ENCODE data around the gene BCL2. TPM values are rescaled to one million over a fixed set of nuclear protein-coding genes. Genes with fewer than 3 reads are reported as not detected.

The BCL2 gene
- total RNA-seq, 1 donor from 2014 or later: 20.5 TPM

- intact Hi-C loops (cut with DNase I): no loop called here
- Histone ChIP-seq H3K4me3 (no peak overlapping the region), H3K9me3 (no peaks in the 10 kb centered on the region), H3K4me1 (peaks cover 0 to 29% of the 10 kb centered on the region in 2 donors), H3K27me3 (no peaks in the 10 kb centered on the region), H3K27ac (no peak overlapping the region), H3K36me3 (no peaks in the 10 kb centered on the region)
- DNase-seq (ENCODE audit: low spot score in 2 of 2): no peak
- TF ChIP-seq, protein P1, sequence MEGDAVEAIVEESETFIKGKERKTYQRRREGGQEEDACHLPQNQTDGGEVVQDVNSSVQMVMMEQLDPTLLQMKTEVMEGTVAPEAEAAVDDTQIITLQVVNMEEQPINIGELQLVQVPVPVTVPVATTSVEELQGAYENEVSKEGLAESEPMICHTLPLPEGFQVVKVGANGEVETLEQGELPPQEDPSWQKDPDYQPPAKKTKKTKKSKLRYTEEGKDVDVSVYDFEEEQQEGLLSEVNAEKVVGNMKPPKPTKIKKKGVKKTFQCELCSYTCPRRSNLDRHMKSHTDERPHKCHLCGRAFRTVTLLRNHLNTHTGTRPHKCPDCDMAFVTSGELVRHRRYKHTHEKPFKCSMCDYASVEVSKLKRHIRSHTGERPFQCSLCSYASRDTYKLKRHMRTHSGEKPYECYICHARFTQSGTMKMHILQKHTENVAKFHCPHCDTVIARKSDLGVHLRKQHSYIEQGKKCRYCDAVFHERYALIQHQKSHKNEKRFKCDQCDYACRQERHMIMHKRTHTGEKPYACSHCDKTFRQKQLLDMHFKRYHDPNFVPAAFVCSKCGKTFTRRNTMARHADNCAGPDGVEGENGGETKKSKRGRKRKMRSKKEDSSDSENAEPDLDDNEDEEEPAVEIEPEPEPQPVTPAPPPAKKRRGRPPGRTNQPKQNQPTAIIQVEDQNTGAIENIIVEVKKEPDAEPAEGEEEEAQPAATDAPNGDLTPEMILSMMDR (IDR thresholded peaks at IDR 0.05): no peak
These were observed 138.6 kb downstream of the BCL2 start for GRCh38 chr18:63180971-63181376.

DNA sequence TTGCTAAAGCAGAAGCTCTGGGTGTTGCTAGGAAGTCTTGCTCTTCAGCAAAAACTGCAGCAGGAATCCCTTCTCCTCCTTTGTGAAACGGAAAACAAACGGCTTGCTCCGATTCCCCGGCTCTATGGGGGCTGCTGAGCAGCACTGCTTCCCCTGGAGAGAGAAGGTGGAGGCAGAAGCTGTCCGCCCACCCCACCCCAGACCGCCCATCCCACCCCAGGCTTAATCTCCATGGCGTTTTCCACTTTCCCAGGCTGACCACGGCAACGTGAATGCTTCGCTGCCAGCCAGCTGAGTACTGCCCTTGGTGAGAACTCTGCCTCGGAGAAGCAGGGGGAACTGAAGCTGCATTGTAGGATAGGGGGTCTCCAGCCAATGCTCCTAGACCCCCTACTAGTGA lies 139.2 kb downstream of the BCL2 start:
- intact Hi-C loops (cut with DNase I): no loop called here
- Histone ChIP-seq H3K27ac (no peak overlapping the region), H3K4me1 (peaks cover 0 to 31% of the 10 kb centered on the region in 2 donors), H3K36me3 (no peaks in the 10 kb centered on the region), H3K27me3 (no peaks in the 10 kb centered on the region), H3K9me3 (no peaks in the 10 kb centered on the region), H3K4me3 (peak overlapping the region in 1 of 2 donors; percentile 15)
- no peak for DNase-seq (ENCODE audit: low spot score in 2 of 2)
- TF ChIP-seq, protein P1 (IDR thresholded peaks at IDR 0.05): no peak

- no peak overlapping the region for H3K4me3 ChIP-seq
- no peaks in the 10 kb centered on the region for H3K36me3 ChIP-seq
- TF ChIP-seq, protein P1 (IDR thresholded peaks at IDR 0.05): no peak
- no peak for DNase-seq (ENCODE audit: low spot score in 2 of 2)
- H3K27ac ChIP-seq: no peak overlapping the region
- peaks cover 0 to 31% of the 10 kb centered on the region in 2 donors for H3K4me1 ChIP-seq
- intact Hi-C loops (cut with DNase I): no loop called here
- H3K27me3 ChIP-seq: no peaks in the 10 kb centered on the region
- H3K9me3 ChIP-seq: no peaks in the 10 kb centered on the region
These were observed 140.1 kb downstream of the BCL2 start for GRCh38 chr18:63179422-63179821.

GRCh38 chr18:63178971-63179370 lies 140.6 kb downstream of the BCL2 start:
- Histone ChIP-seq H3K27ac (no peak overlapping the region), H3K4me1 (peaks cover 0 to 31% of the 10 kb centered on the region in 2 donors)
- TF ChIP-seq, protein P1 (IDR thresholded peaks at IDR 0.05): no peak

GRCh38 chr18:63177919-63178821 lies 141.4 kb downstream of the BCL2 start:
- no peaks in the 10 kb centered on the region for H3K36me3 ChIP-seq
- H3K4me1 ChIP-seq: peaks cover 0 to 38% of the 10 kb centered on the region in 2 donors
- TF ChIP-seq, protein P1 (IDR thresholded peaks at IDR 0.05): no peak
- no peaks in the 10 kb centered on the region for H3K9me3 ChIP-seq
- peak overlapping the region in 1 of 2 donors; percentile 0 for H3K27ac ChIP-seq
- DNase-seq (ENCODE audit: low spot score in 2 of 2): no peak
- no peaks in the 10 kb centered on the region for H3K27me3 ChIP-seq
- intact Hi-C loops (cut with DNase I): loop anchor here (2.0 kb wide), 1 partner anchor 17 kb away; no protein-coding TSS in a partner anchor
- H3K4me3 ChIP-seq: no peak overlapping the region

More at GRCh38 chr18:63178971-63179370, 140.6 kb downstream of the BCL2 start:
- DNase-seq (ENCODE audit: low spot score in 2 of 2): no peak
- H3K36me3 ChIP-seq: no peaks in the 10 kb centered on the region
- no peak overlapping the region for H3K4me3 ChIP-seq
- intact Hi-C loops (cut with DNase I): no loop called here
- H3K27me3 ChIP-seq: no peaks in the 10 kb centered on the region
- no peaks in the 10 kb centered on the region for H3K9me3 ChIP-seq

Data from ascending aorta (tissue), 2 donors.